Activated CD8-positive, alpha-beta memory T cell treated with anti-CD3 and anti-CD28 coated beads, Interleukin-2, amount 50 U/mL, for 1 hour (primary cell): ENCODE measurements around the gene ZNF362.

Experiments
- DNase-seq: peaks from one replicate; pipeline ENCODE4 v3.0.0-alpha.2; 2020; ENCODE audit errors: extremely low read depth

ZNF362 gene

GRCh38 chr1:33327587-33328325, 71.5 kb downstream of the ZNF362 start:
- no peak for DNase-seq

- no peak for DNase-seq
These were observed 72.5 kb downstream of the ZNF362 start for GRCh38 chr1:33328817-33329216.

- DNase-seq, result no peak
These were observed 73.5 kb downstream of the ZNF362 start for GRCh38 chr1:33329600-33330305.

DNA sequence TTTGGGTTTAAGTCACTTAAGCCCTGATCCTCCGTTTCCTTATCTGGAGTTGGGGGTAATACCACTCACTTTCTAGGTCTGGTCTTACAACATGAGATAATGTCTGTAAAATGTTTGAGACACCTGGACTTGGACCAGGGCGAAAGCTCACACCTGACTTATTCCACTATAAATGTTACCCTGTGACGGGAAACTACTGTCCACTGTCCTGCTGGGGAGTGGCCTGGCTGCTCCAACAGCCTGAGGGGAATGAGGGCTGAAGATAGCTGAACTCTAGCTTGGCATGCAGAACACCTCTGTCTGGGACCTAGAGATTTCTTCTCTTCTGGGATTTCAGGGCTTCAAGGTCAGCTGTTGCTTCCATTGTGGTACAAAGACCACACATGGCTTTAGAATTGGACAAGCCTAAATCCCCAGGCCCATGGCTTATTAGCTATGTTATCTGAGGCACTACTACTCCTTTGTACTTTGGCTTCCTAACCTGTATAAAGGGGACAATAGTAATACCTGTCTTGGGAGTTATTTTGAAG, 74.1 kb downstream of the ZNF362 start:
- no peak for DNase-seq

DNA sequence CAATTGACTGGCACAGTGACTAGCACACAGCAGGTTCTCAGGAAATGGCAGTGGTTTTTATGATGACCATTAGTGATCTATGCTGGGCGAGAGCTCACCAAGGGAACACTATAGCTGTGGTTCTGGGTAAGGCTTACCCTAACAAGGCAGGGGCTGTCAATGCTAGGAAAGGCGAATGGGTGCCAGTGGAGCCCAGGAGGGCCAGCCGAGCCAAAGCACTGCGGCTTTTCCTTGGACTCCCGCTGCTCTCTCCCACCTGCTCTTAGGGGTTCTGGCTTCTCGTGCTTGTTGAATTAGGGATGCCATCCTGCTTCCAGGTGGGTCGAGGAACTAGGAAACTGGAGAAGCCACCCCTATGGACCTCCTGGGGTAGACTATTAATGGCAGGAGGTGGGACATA, 74.6 kb downstream of the ZNF362 start:
- no peak for DNase-seq

DNA sequence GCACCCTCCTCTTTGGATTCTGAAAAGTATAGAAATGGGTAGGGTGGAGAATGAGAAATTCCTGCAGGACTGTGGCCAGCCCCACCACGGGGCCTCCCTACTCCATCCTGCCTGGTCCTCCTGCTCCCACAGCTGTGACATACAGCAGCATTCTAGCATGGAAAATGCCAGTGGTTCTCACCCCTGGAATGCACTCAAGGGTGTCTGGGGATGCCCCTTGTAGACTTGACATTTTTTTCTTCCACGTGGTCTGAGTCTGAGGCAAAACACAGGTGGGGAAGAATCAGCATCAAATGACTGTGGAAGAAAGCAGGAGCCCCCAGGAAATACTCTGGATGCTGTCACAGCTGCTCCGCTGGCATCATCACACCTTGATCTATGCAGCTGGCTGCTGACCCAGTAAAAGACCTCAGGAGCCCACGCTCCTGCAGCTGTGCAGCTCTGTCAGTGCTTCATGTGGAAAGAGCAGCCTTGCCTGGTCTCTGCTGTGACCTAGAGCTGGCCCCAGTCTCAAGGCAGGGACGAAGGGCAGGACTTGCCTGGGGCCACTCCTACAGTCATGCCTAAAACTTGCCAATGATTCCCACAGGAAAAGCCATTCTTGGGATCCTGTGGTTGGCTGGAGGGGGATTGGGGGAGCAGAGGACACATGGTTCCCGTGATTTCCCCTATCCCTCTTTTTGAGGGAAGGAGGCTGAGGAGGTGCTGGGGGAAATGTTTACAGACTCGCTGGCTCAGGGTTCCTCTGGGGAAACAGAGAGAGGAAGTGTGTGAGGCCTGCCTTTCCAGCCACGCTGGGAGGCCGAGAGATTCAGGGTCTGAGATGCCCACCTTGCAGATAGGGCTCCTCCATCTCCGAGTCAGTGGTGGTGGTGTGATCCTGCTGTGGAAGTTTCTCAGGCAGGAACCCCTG, 75.4 kb downstream of the ZNF362 start:
- DNase-seq, result no peak

DNA sequence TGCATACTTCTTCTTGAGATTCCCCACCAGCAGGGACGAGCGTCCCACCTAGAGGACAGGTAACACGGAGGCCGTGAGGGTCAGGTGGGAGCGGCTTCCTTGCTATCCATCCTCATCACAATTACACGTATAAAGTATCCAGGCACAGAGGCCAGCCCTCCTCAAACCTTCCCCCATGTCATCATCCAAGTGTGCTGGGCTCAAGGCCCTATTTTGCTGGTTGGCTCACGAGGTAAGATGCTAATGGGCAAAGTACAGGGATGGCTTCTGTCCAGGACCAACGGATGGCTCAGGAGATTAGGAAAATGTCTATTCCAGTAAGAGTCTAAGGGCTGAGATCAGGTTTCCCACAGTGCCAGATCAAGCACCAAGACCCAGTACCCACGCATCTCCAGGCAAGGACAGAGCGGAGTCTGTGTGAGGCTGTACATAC, 76.1 kb downstream of the ZNF362 start:
- DNase-seq, result no peak

DNA sequence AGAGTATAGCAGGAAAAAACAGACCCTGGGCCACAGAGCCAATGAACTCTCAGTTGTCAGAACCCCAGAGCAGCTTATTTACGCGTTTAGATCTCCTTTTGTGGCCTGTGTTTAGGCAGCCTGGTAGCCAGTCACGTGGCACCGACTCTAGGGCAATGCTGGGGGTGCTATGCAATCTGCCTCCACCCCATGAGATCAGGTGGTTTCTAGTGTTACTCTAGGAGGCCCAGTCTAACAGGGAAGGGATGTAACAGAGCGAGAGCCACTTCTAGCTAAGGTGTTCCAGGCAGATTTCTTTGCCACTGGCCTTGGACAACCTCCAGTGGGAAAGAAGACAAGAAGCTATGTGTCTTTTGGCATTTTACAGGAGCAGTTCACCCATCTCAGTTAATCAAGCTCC, 76.6 kb downstream of the ZNF362 start:
- no peak for DNase-seq

GRCh38 chr1:33334081-33334552, 77.8 kb downstream of the ZNF362 start:
- DNase-seq, result no peak

DNA sequence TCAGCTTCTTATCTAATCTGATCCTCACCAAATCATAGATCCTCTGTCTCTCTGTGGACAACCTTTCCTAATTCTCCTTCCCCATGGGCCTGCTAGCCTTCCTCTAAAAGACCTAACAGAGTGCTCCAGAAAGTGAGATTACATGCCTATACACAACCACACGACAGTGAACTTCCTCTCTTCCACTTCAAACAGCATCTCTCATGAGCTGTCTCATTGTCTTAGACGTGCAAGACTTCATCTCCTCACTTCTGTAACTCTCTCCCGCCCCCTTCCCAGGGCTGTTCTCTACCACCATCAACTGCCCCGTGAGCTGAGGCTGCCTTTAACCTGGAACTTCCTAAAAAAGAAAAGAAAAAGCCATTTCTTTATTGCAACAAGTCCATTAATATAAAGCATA, 78.7 kb downstream of the ZNF362 start:
- no peak for DNase-seq

DNA sequence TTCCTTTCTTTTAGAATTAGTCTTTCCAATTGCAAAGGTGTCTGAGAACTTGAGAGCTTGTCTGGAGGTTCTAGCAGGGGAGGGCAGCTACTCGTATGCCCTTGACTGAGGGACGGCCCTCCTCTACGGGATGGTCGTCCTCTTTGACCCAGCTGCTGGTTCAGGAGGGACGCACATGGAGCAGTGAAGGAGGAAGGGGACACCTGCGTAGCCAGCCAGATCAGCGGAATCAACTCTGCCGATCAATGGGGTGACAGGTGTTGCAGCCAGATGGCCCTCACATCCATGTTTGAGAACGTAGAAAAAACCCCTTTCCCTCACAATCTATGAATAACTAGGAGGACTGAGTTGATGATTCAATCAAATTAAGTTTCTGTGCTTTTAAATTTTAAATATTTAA, 80.3 kb downstream of the ZNF362 start:
- no peak for DNase-seq

DNA sequence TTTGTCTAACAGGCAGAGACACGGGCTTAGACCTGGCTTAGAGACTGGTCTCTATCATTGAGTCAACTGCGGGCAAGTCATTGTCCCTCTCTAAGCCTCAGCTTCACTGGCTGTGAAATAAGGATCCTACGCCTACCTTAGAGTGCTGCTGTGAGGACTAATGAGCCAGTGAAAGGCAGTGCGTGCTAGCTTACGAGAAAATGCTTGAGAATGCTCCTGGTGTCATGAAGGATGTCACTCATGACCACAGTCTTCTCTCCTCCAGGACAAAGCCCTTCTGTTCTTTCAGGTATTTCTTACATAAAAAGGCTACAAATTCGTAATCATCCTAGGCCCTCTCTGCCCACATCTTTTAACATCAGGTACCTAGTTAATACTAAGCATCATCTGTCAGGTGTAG, 81.1 kb downstream of the ZNF362 start:
- no peak for DNase-seq

DNA sequence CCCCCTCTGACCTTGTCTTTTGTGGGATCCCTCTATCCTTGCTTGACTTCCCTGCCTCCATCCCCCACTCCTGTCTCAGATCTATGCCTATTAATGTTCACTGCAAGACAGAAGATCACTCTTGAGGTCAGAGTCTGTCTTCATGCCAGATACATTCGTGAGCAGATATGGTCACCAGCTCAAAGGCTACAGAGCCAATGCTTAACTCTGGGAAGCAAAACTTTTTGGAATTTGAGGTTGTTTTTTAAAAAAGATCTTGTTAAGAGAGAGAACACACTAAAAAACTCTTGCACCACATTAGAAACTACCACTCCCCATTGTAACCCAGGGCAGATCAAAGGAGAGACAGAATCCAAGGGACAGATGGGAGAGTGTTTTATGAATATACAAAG, 81.8 kb downstream of the ZNF362 start:
- no peak for DNase-seq

- DNase-seq, result no peak
These were observed 82.3 kb downstream of the ZNF362 start for GRCh38 chr1:33338440-33339211.

- no peak for DNase-seq
These were observed 83.1 kb downstream of the ZNF362 start for GRCh38 chr1:33339413-33339812.

- DNase-seq, result no peak
These were observed 84.9 kb downstream of the ZNF362 start for GRCh38 chr1:33341190-33341589.

DNA sequence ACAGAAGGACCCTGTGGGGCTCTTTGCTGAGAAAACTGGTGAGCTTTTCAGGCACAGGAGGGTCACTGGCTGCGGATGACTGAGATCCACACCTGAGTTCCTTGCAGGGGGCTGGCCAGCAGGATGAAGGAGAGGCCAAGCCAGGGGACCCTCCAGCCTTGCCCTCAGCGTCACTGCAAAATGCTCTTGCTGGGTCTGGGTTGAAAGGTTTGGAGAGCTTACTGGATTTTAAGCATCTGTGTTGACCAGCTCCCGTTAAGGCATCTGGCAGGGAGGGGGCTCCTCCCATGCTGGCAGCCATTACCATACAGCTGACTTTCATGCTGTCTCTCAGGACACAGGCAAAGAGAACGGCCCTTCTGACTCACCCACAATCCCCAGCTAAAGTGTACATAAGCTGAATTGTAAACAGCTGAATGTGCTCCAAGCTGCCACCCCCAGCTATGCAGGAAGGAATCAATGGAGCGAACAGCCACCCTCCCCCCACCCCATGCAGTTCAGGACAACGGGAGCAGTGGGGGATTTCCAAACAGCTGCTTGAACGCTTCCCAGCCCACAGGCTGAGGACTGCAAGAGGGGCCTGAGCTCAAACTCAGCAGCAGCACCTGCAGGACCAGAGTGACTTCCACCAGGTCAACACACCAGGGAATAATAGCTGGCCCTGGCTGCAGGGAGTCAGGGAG, 85.9 kb downstream of the ZNF362 start:
- no peak for DNase-seq

GRCh38 chr1:33343539-33343938, 87.2 kb downstream of the ZNF362 start:
- DNase-seq, result no peak

GRCh38 chr1:33344896-33345560, 88.7 kb downstream of the ZNF362 start:
- no peak for DNase-seq

DNA sequence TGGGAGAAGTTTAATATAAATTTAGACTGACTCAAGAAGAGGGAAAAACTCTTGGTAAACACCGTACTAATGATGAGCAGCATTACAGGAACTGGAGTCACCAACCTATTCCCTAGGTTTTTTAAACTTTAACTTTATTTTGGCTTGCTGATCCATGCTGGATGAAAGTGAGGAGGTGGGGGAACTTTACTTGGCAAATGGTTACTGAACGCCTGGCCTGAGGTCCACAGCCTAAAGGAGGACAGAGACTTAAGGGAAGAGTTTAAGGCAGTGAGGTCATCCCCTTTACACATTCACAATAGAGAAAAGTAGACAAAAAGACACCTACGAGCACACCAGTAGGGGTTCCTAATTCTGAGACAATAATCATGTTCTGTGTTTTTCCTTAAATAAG, 90.2 kb downstream of the ZNF362 start:
- DNase-seq, result no peak
